Fibroblast of lung (primary cell): ENCODE data around the gene NCKAP5.

ENCODE experiments used
- CTCF ChIP-seq, 2 donors: IDR thresholded peaks in 1 of 2; conservative IDR thresholded peaks in 1 of 2; 1 replicate in 1 of 2; 2 replicates in 1 of 2; pipeline ENCODE4 v1.5.1; 2011 to 2012; ENCODE audit warnings: low read length in 2 of 2, control low read depth in 1 of 2, inconsistent platforms in 1 of 2, low read depth in 1 of 2, mild to moderate bottlenecking in 1 of 2
- EZH2 ChIP-seq: IDR thresholded peaks from 2 replicates; pipeline ENCODE4 v1.5.1; 2012; ENCODE audit warnings: low read length, control low read depth, mild to moderate bottlenecking; ENCODE audit errors: missing control alignments

- no peak for TF ChIP-seq CTCF (conservative IDR thresholded peaks at IDR 0.05 in 1 of 2, IDR thresholded peaks at IDR 0.05 in 1 of 2; ENCODE audit: low read depth in 1 of 2, low read length in 2 of 2)
- TF ChIP-seq EZH2 = no peak
These were observed 376.2 kb downstream of the NCKAP5 start for GRCh38 chr2:133192028-133192427.
